Endothelial cell of umbilical vein (primary cell): Measurements from ENCODE around the gene CDT1. TPM values are rescaled to one million over a fixed set of nuclear protein-coding genes. Genes with fewer than 3 reads are reported as not detected.

Experiments
- BruUV-seq: library from RNA; stranded (reverse); fragments of 400-500 nt; replicated peaks from 2 replicates; lab custom pipeline; 2021; lab: Mats Ljungman, UMichigan
- CTCF ChIA-PET: fragments of 300-600, 350-600 bp; sonication (Branson Sonifier 250); formaldehyde crosslinking; loops from one replicate; lab custom pipeline; 2021; ENCODE audit warnings: antibody characterized with exemption, inconsistent platforms; lab: Charles Lee
- POLR2A ChIA-PET: fragments of 300-600, 350-600 bp; sonication (Branson Sonifier 250); formaldehyde crosslinking; loops from one replicate; lab custom pipeline; 2021; ENCODE audit warnings: antibody characterized with exemption, inconsistent platforms; lab: Charles Lee
- DNase-seq: peaks from one replicate; pipeline ENCODE4 v3.0.0-alpha.2; 2011; ENCODE audit warnings: low read depth, low spot score
- FAIRE-seq: peaks from 2 replicates; lab custom pipeline; 2011; peaks lifted over from hg19 to GRCh38; lab: Jason Lieb, UNC
- H2AFZ ChIP-seq: 2 replicates; pipeline ENCODE4 v1.6.0; 2012; ENCODE audit warnings: low read depth, low read length, control low read depth, inconsistent platforms
- H3K27ac ChIP-seq: 2 replicates; pipeline ENCODE4 v1.5.1; 2011; ENCODE audit warnings: low read depth, mild to moderate bottlenecking, control low read depth, low read length, moderate library complexity; ENCODE audit not compliant: insufficient read depth
- H3K27me3 ChIP-seq, 2 experiments: 2 replicates each; pipeline versions ENCODE4 v1.6.0 to v1.6.1; 2011; ENCODE audit warnings: low read length in 2 of 2, mixed read lengths in 1 of 2; ENCODE audit not compliant: control insufficient read depth in 2 of 2, insufficient read depth in 2 of 2
- H3K36me3 ChIP-seq, 2 experiments: 2 replicates in 1 of 2; 3 replicates in 1 of 2; pipeline ENCODE4 v1.5.1; 2011; ENCODE audit warnings: low read length in 2 of 2, mild to moderate bottlenecking in 1 of 2, moderate library complexity in 1 of 2; ENCODE audit not compliant: control insufficient read depth in 2 of 2, insufficient read depth in 2 of 2; ENCODE audit errors: extremely low read depth in 1 of 2
- H3K4me1 ChIP-seq: 3 replicates; pipeline ENCODE4 v1.5.1; 2011; ENCODE audit warnings: mild to moderate bottlenecking, low read length; ENCODE audit not compliant: control insufficient read depth, insufficient read depth; ENCODE audit errors: extremely low read depth
- H3K4me2 ChIP-seq: 2 replicates; pipeline ENCODE4 v1.6.1; 2011; ENCODE audit warnings: low read length, control low read depth, mixed read lengths; ENCODE audit not compliant: insufficient read depth
- H3K4me3 ChIP-seq, 3 experiments: fragments of 200-600 bp in 1 of 3; sonication (generic), shearing (Covaris generic) in 1 of 3; replicated peaks in 1 of 3; 2 replicates each; pipeline ENCODE4 v1.5.1; 2011 to 2016; ENCODE audit warnings: control low read depth in 3 of 3, low read length in 3 of 3, mild to moderate bottlenecking in 2 of 3, inconsistent platforms in 1 of 3, low read depth in 1 of 3, moderate library complexity in 1 of 3; ENCODE audit not compliant: insufficient read depth in 1 of 3
- H3K79me2 ChIP-seq: 2 replicates; pipeline ENCODE4 v1.6.0; 2012; ENCODE audit warnings: low read length, inconsistent platforms; ENCODE audit not compliant: control insufficient read depth, insufficient read depth
- H3K9ac ChIP-seq: replicated peaks from 2 replicates; pipeline ENCODE3; 2011; ENCODE audit warnings: low read length, control low read depth; ENCODE audit not compliant: insufficient read depth; ENCODE audit errors: extremely low read depth
- H3K9me1 ChIP-seq: replicated peaks from 3 replicates; pipeline ENCODE4 v1.6.0; 2011; ENCODE audit warnings: mild to moderate bottlenecking, low read length; ENCODE audit not compliant: control insufficient read depth, insufficient read depth; ENCODE audit errors: extremely low read depth
- H3K9me3 ChIP-seq: replicated peaks from 2 replicates; pipeline ENCODE4 v1.5.1; 2012; ENCODE audit warnings: low read length, inconsistent platforms; ENCODE audit not compliant: control insufficient read depth, insufficient read depth
- H4K20me1 ChIP-seq: replicated peaks from 2 replicates; pipeline ENCODE3; 2011; ENCODE audit warnings: mild to moderate bottlenecking, low read length; ENCODE audit not compliant: control insufficient read depth, insufficient read depth; ENCODE audit errors: extremely low read depth
- CTCF ChIP-seq, 2 donors: IDR thresholded peaks; 1 replicate in 1 of 2; 2 replicates in 1 of 2; pipeline ENCODE4 v1.5.1; 2011; ENCODE audit warnings: low read length in 2 of 2, mild to moderate bottlenecking in 2 of 2, moderate library complexity in 2 of 2, control low read depth in 1 of 2, inconsistent platforms in 1 of 2, low read depth in 1 of 2; ENCODE audit not compliant: insufficient read depth in 1 of 2; ENCODE audit errors: extremely low read depth in 1 of 2
- GATA2 ChIP-seq: IDR thresholded peaks from 2 replicates; pipeline ENCODE4 v1.7.0; 2011; ENCODE audit warnings: low read depth, mild to moderate bottlenecking, moderate library complexity, mixed read lengths, low read length; ENCODE audit not compliant: insufficient read length, insufficient read depth
- JUN ChIP-seq: IDR thresholded peaks from 2 replicates; pipeline ENCODE4 v1.6.1; 2011; ENCODE audit warnings: borderline replicate concordance, low read depth; ENCODE audit not compliant: insufficient read length, insufficient read depth
- MYC ChIP-seq: IDR thresholded peaks from one replicate; pipeline ENCODE4 v1.6.1; 2011; ENCODE audit warnings: mild to moderate bottlenecking, low read depth, low read length
- POLR2A ChIP-seq: IDR thresholded peaks from 2 replicates; pipeline ENCODE4 v1.6.1; 2012; ENCODE audit warnings: low read depth, mild to moderate bottlenecking, control low read depth, low read length
- POLR2AphosphoS5 ChIP-seq: IDR thresholded peaks from 2 replicates; pipeline ENCODE4 v1.6.1; 2012; ENCODE audit warnings: low read depth, mild to moderate bottlenecking, control low read depth, low read length, moderate library complexity; ENCODE audit not compliant: insufficient read depth
- dilution Hi-C: fragments of 300-500 bp; cut with MboI; formaldehyde crosslinking; loops from one replicate; pipeline ENCODE4 v1.15.0; 2019; ENCODE audit warnings: low sequenced_read_pairs; ENCODE audit not compliant: extremely low pct_ligation_motif_present
- intact Hi-C: fragments of 100-400 bp; cut with micrococcal nuclease; formaldehyde crosslinking; loops from one replicate; pipeline ENCODE4 v1.10.0; 2022
- polyA plus RNA-seq, 4 experiments: library from polyadenylated mRNA; depleted of rRNA in 3 of 4; stranded (reverse) in 3 of 4; unstranded in 1 of 4; fragments of >200 nt; gene quantifications; 2 replicates each; pipeline versions ENCODE4 v1.2.1 to v1.2.3, GENCODE V29; 2011 to 2012; ENCODE audit warnings: missing spikeins in 1 of 4
- total RNA-seq: library from RNA; stranded (reverse); gene quantifications from 2 replicates; pipeline ENCODE4 v1.2.3, GENCODE V29; 2021

The CDT1 gene
- total and polyA plus RNA-seq, 2 donors (not counting 3 experiments of a cell fraction or from before 2014, with no cell fraction given) = 15.6 to 30.6 TPM

- dilution Hi-C loops = no loop called here
- H3K27me3 ChIP-seq = no peaks in the 10 kb centered on the region
- CTCF ChIA-PET = interaction anchor here (0.6 to 8.2 kb wide), 16 partner anchors 9 to 384 kb away, joined by 3 to 165 read pairs (median 8); partner anchors contain the start of gene APRT
- H3K9me3 ChIP-seq = no peaks in the 10 kb centered on the region
- H3K79me2 ChIP-seq = peaks cover 60% of the 10 kb centered on the region
- BruUV-seq = no TSS peak
- intact Hi-C loops = loop anchor here (1.0 to 2.0 kb wide), 2 partner anchors 20 to 73 kb away; partner anchors contain the start of genes CDT1, GALNS and TRAPPC2L
- POLR2A ChIA-PET = interaction anchor here (0.7 to 2.3 kb wide), 3 partner anchors 10 to 221 kb away, joined by 3 to 7 read pairs (median 6); no protein-coding TSS in a partner anchor
- H2AFZ ChIP-seq = no peak overlapping the region
- no peaks in the 10 kb centered on the region for H3K9me1 ChIP-seq
- peak overlapping the region; percentile 86 for H3K27ac ChIP-seq
- H3K4me3 ChIP-seq = peak overlapping the region; percentile 66 to 93 (median 66)
- FAIRE-seq (peak; percentile 97), DNase-seq (peak; percentile 83)
- peak overlapping the region; percentile 86 for H3K4me2 ChIP-seq
- H3K4me1 ChIP-seq = peaks cover 28% of the 10 kb centered on the region
- TF ChIP-seq JUN (no peak), POLR2A (peak; percentile 50), POLR2AphosphoS5 (peak; percentile 52)
- H3K36me3 ChIP-seq = peaks cover 0 to 3% of the 10 kb centered on the region in 2 experiments
- H4K20me1 ChIP-seq = no peaks in the 10 kb centered on the region
- H3K9ac ChIP-seq = peak overlapping the region; percentile 83
These were observed 20.1 kb upstream of the CDT1 start for GRCh38 chr16:88783391-88784073.

- peak; percentile 40 to 66 for TF ChIP-seq CTCF (IDR thresholded peaks at IDR 0.05; ENCODE audit: extremely low read depth in 1 of 2, insufficient read depth in 1 of 2, low read depth in 1 of 2, low read length in 2 of 2)
- no peak for TF ChIP-seq GATA2
- no peak for TF ChIP-seq MYC
- TF ChIP-seq POLR2AphosphoS5 = peak; percentile 60
- TF ChIP-seq POLR2A = peak; percentile 29
- Histone ChIP-seq H3K27ac (peak overlapping the region; percentile 86), H3K4me2 (peak overlapping the region; percentile 86), H3K36me3 (peaks cover 0 to 3% of the 10 kb centered on the region in 2 experiments), H2AFZ (no peak overlapping the region), H3K79me2 (peaks cover 53% of the 10 kb centered on the region), H3K27me3 (no peaks in the 10 kb centered on the region), H3K4me3 (peak overlapping the region; percentile 66 to 93 (median 66)), H4K20me1 (no peaks in the 10 kb centered on the region), H3K9me1 (no peaks in the 10 kb centered on the region), H3K9ac (peak overlapping the region; percentile 83), H3K9me3 (no peaks in the 10 kb centered on the region), H3K4me1 (peaks cover 28% of the 10 kb centered on the region)
- peak; percentile 89 for FAIRE-seq
- POLR2A ChIA-PET = interaction anchor here (0.7 to 2.3 kb wide), 3 partner anchors 28 to 222 kb away, joined by 3 to 6 read pairs (median 4); partner anchors contain the start of gene APRT
- intact Hi-C loops (no loop called here), dilution Hi-C loops (no loop called here)
- peak; percentile 65 for DNase-seq
- CTCF ChIA-PET = interaction anchor here (0.6 to 8.2 kb wide), 22 partner anchors 8 to 432 kb away, joined by 3 to 165 read pairs (median 7); partner anchors contain the start of genes APRT and TRAPPC2L
- BruUV-seq = TSS peak; percentile 35
These were observed 19.3 kb upstream of the CDT1 start for GRCh38 chr16:88784074-88784855.
